H1 (cell line): ENCODE results near the gene SOX4. TPM values are rescaled to one million over a fixed set of nuclear protein-coding genes. Genes with fewer than 3 reads are reported as not detected.

ENCODE experiments used
- CTCF ChIA-PET: fragments of 300-600 bp; sonication (Branson Sonifier 250); formaldehyde crosslinking; loops from one replicate; lab custom pipeline; 2021; ENCODE audit not compliant: partially characterized antibody; lab: Charles Lee
- POLR2A ChIA-PET: fragments of 300-600 bp; sonication (Branson Sonifier 250); formaldehyde crosslinking; loops from one replicate; lab custom pipeline; 2021; ENCODE audit warnings: inconsistent platforms; ENCODE audit not compliant: partially characterized antibody; lab: Charles Lee
- DNase-seq, 2 experiments: peaks; one replicate each; pipeline versions ENCODE4 v3.0.0 to v3.0.0-alpha.2; 2010 to 2022; ENCODE audit warnings: low spot score in 2 of 2, low read depth in 1 of 2, mixed read lengths in 1 of 2
- FAIRE-seq: peaks from 2 replicates; lab custom pipeline; 2011; peaks lifted over from hg19 to GRCh38; lab: Jason Lieb, UNC
- H2AFZ ChIP-seq: 2 replicates; pipeline ENCODE4 v1.8.1; 2012; ENCODE audit warnings: low read length, inconsistent platforms
- H2AK5ac ChIP-seq: 2 replicates; pipeline ENCODE4 v1.6.1; 2013; ENCODE audit warnings: low read depth, low read length
- H2BK120ac ChIP-seq: replicated peaks from 2 replicates; pipeline ENCODE3; 2013; ENCODE audit warnings: low read depth, low read length, inconsistent platforms
- H2BK12ac ChIP-seq: 2 replicates; pipeline ENCODE4 v1.6.1; 2013; ENCODE audit warnings: low read depth, low read length
- H2BK15ac ChIP-seq: 2 replicates; pipeline ENCODE4 v1.6.1; 2013; ENCODE audit warnings: low read length
- H2BK20ac ChIP-seq: 2 replicates; pipeline ENCODE4 v1.6.1; 2013; ENCODE audit warnings: low read length
- H2BK5ac ChIP-seq: 2 replicates; pipeline ENCODE4 v1.6.1; 2013; ENCODE audit warnings: low read depth, low read length
- H3K14ac ChIP-seq: 2 replicates; pipeline ENCODE4 v1.6.1; 2013; ENCODE audit warnings: inconsistent platforms; ENCODE audit not compliant: insufficient read length
- H3K18ac ChIP-seq: 2 replicates; pipeline ENCODE4 v1.6.1; 2013; ENCODE audit warnings: low read length; ENCODE audit errors: extremely low read depth
- H3K23ac ChIP-seq: 2 replicates; pipeline ENCODE4 v1.6.1; 2013; ENCODE audit warnings: inconsistent platforms; ENCODE audit not compliant: insufficient read length
- H3K23me2 ChIP-seq: 2 replicates; pipeline ENCODE4 v1.6.1; 2013; ENCODE audit warnings: low read depth, low read length
- H3K27ac ChIP-seq: 2 replicates; pipeline ENCODE4 v1.6.1; 2011; ENCODE audit warnings: low read depth, low read length, inconsistent platforms
- H3K27me3 ChIP-seq, 4 experiments: replicated peaks in 1 of 4; 1 replicate in 1 of 4; 2 replicates in 3 of 4; pipeline versions ENCODE4 v1.6.1 to v1.8.1; 2011 to 2013; ENCODE audit warnings: low read length in 3 of 4, mild to moderate bottlenecking in 3 of 4, inconsistent platforms in 2 of 4, mixed read lengths in 2 of 4, moderate library complexity in 1 of 4; ENCODE audit not compliant: control insufficient read depth in 3 of 4, insufficient read depth in 3 of 4; ENCODE audit errors: extremely low read depth in 1 of 4
- H3K36me3 ChIP-seq, 4 experiments: 2 replicates each; pipeline versions ENCODE4 v1.6.1 to v1.8.1; 2011 to 2013; ENCODE audit warnings: mild to moderate bottlenecking in 4 of 4, low read length in 3 of 4, moderate library complexity in 2 of 4, control low read depth in 1 of 4, inconsistent platforms in 1 of 4; ENCODE audit not compliant: insufficient read depth in 4 of 4, control insufficient read depth in 2 of 4
- H3K4ac ChIP-seq: replicated peaks from 2 replicates; pipeline ENCODE3; 2013; ENCODE audit warnings: low read length, low read depth, mixed read lengths, inconsistent platforms; ENCODE audit not compliant: insufficient read length
- H3K4me1 ChIP-seq, 4 experiments: replicated peaks in 1 of 4; 1 replicate in 1 of 4; 2 replicates in 3 of 4; pipeline versions ENCODE4 v1.6.1 to v1.8.1; 2011 to 2013; ENCODE audit warnings: low read length in 3 of 4, inconsistent platforms in 2 of 4, mixed read lengths in 1 of 4; ENCODE audit not compliant: insufficient read depth in 4 of 4, control insufficient read depth in 3 of 4
- H3K4me2 ChIP-seq, 2 experiments: 2 replicates each; pipeline versions ENCODE4 v1.6.1 to v1.8.1; 2011 to 2013; ENCODE audit warnings: low read depth in 2 of 2, low read length in 2 of 2, control low read depth in 1 of 2, inconsistent platforms in 1 of 2, mild to moderate bottlenecking in 1 of 2; ENCODE audit not compliant: insufficient read depth in 1 of 2
- H3K4me3 ChIP-seq, 4 experiments: fragments of 200-600, 300-600 bp in 1 of 4; sonication (generic), shearing (Covaris generic), sonication (Bioruptor Twin) in 1 of 4; 2 replicates each; pipeline versions ENCODE4 v1.5.1 to v1.8.1; 2011 to 2016; ENCODE audit warnings: low read length in 4 of 4, low read depth in 3 of 4, control low read depth in 2 of 4, inconsistent platforms in 2 of 4, mild to moderate bottlenecking in 2 of 4, mixed read lengths in 1 of 4, moderate library complexity in 1 of 4; ENCODE audit not compliant: insufficient read depth in 2 of 4; ENCODE audit errors: extremely low read depth in 1 of 4
- H3K56ac ChIP-seq: replicated peaks from 2 replicates; pipeline ENCODE3; 2013; ENCODE audit warnings: low read depth, mild to moderate bottlenecking, mixed read lengths, low read length, inconsistent platforms; ENCODE audit not compliant: insufficient read length
- H3K79me1 ChIP-seq: 2 replicates; pipeline ENCODE4 v1.6.1; 2013; ENCODE audit warnings: low read depth, low read length, control low read depth
- H3K79me2 ChIP-seq, 2 experiments: 2 replicates each; pipeline versions ENCODE4 v1.6.1 to v1.8.1; 2012 to 2013; ENCODE audit warnings: low read length in 2 of 2, mild to moderate bottlenecking in 2 of 2, inconsistent platforms in 1 of 2; ENCODE audit not compliant: insufficient read depth in 2 of 2, control insufficient read depth in 1 of 2
- H3K9ac ChIP-seq, 4 experiments: replicated peaks in 1 of 4; 1 replicate in 1 of 4; 2 replicates in 3 of 4; pipeline versions ENCODE4 v1.6.1 to v1.8.1; 2011 to 2013; ENCODE audit warnings: low read depth in 3 of 4, low read length in 3 of 4, control low read depth in 2 of 4, mild to moderate bottlenecking in 2 of 4, moderate library complexity in 2 of 4, inconsistent platforms in 1 of 4; ENCODE audit errors: extremely low read depth in 1 of 4
- H3K9me3 ChIP-seq, 2 experiments: 2 replicates each; pipeline versions ENCODE4 v1.6.1 to v1.8.1; 2012 to 2013; ENCODE audit warnings: mild to moderate bottlenecking in 2 of 2, moderate library complexity in 2 of 2, control low read depth in 1 of 2, inconsistent platforms in 1 of 2, low read depth in 1 of 2, low read length in 1 of 2, mixed read lengths in 1 of 2; ENCODE audit not compliant: insufficient read depth in 2 of 2
- H4K20me1 ChIP-seq, 2 experiments: replicated peaks in 1 of 2; 2 replicates each; pipeline versions ENCODE3 to v1.8.1; 2011 to 2013; ENCODE audit warnings: inconsistent platforms in 2 of 2, low read length in 2 of 2, mild to moderate bottlenecking in 1 of 2; ENCODE audit not compliant: insufficient read depth in 2 of 2, control insufficient read depth in 1 of 2
- H4K5ac ChIP-seq: 2 replicates; pipeline ENCODE4 v1.6.1; 2013; ENCODE audit warnings: low read length, low read depth, mixed read lengths, inconsistent platforms; ENCODE audit not compliant: insufficient read length
- H4K8ac ChIP-seq: 2 replicates; pipeline ENCODE4 v1.8.0; 2013; ENCODE audit warnings: mild to moderate bottlenecking, moderate library complexity, low read length, inconsistent platforms; ENCODE audit not compliant: insufficient read depth; ENCODE audit errors: extremely low read depth
- H4K91ac ChIP-seq: replicated peaks from 2 replicates; pipeline ENCODE3; 2013; ENCODE audit warnings: low read length, mixed read lengths, inconsistent platforms; ENCODE audit not compliant: insufficient read length
- ATF2 ChIP-seq: IDR thresholded peaks from 2 replicates; pipeline ENCODE4 v1.6.1; 2012; ENCODE audit warnings: low read length, inconsistent platforms
- CEBPB ChIP-seq: IDR thresholded peaks from 2 replicates; pipeline ENCODE4 v1.6.1; 2012; ENCODE audit warnings: low read depth, low read length
- EP300 ChIP-seq, 2 experiments: IDR thresholded peaks; 1 replicate in 1 of 2; 2 replicates in 1 of 2; pipeline ENCODE4 v1.6.1; 2011 to 2012; ENCODE audit warnings: low read depth in 2 of 2, low read length in 2 of 2, mild to moderate bottlenecking in 2 of 2, borderline replicate concordance in 1 of 2, inconsistent platforms in 1 of 2, moderate library complexity in 1 of 2
- GABPA ChIP-seq: IDR thresholded peaks from 2 replicates; pipeline ENCODE4 v1.6.1; 2011; ENCODE audit warnings: mild to moderate bottlenecking, low read length, moderate library complexity, borderline replicate concordance; ENCODE audit not compliant: insufficient read depth
- HDAC2 ChIP-seq, 2 experiments: fragments of 300-600 bp in 1 of 2; sonication (generic) in 1 of 2; IDR thresholded peaks; 2 replicates each; pipeline ENCODE4 v1.6.1; 2011 to 2012; ENCODE audit warnings: low read depth in 2 of 2, low read length in 2 of 2, mild to moderate bottlenecking in 2 of 2, moderate library complexity in 2 of 2, borderline replicate concordance in 1 of 2, inconsistent platforms in 1 of 2
- PHF8 ChIP-seq: fragments of 200-600 bp; sonication (generic); conservative IDR thresholded peaks from 2 replicates; pipeline ENCODE4 v1.7.1; 2012; ENCODE audit warnings: low read depth, mild to moderate bottlenecking, inconsistent platforms, low read length, moderate library complexity
- POLR2AphosphoS5 ChIP-seq: IDR thresholded peaks from 2 replicates; pipeline ENCODE4 v1.6.1; 2011; ENCODE audit warnings: low read depth, low read length
- POU5F1 ChIP-seq: IDR thresholded peaks from 2 replicates; pipeline ENCODE4 v1.6.1; 2011; ENCODE audit warnings: low read depth, mild to moderate bottlenecking, low read length, moderate library complexity
- RBBP5 ChIP-seq: IDR thresholded peaks from 2 replicates; pipeline ENCODE4 v1.7.1; 2012; ENCODE audit warnings: low read depth, mild to moderate bottlenecking, inconsistent platforms, low read length, moderate library complexity, borderline replicate concordance
- SP2 ChIP-seq: IDR thresholded peaks from 2 replicates; pipeline ENCODE4 v1.6.1; 2012; ENCODE audit warnings: mild to moderate bottlenecking, low read length, inconsistent platforms
- SUZ12 ChIP-seq: fragments of 200-600 bp; sonication (generic); IDR thresholded peaks from 2 replicates; pipeline ENCODE4 v1.6.1; 2012; ENCODE audit warnings: mild to moderate bottlenecking, inconsistent platforms, low read length, moderate library complexity, mixed read lengths
- YY1 ChIP-seq: IDR thresholded peaks from 2 replicates; pipeline ENCODE4 v1.6.1; 2011; ENCODE audit warnings: low read depth, mild to moderate bottlenecking, low read length
- WGBS, 2 experiments: shearing (Covaris generic) in 1 of 2; methylation state at CpG; one replicate each; pipeline versions ENCODE4 v1.1.6 to v1.1.7; 2013 to 2015; ENCODE audit warnings: low lambda C conversion rate in 2 of 2, mixed read lengths in 2 of 2, inconsistent platforms in 1 of 2, low coverage in 1 of 2, missing lambda C conversion rate in 1 of 2; ENCODE audit not compliant: insufficient replicate concordance in 2 of 2, insufficient coverage in 1 of 2, insufficient read length in 1 of 2; ENCODE audit errors: extremely low coverage in 1 of 2, missing lambda C conversion rate in 1 of 2; 5-methylcytosine and 5-hydroxymethylcytosine counted together
- polyA plus RNA-seq, 7 experiments: library from polyadenylated mRNA; depleted of rRNA in 3 of 7; stranded (reverse) in 5 of 7; unstranded in 2 of 7; fragments of >200 nt in 5 of 7; fragments of 200-250 nt in 2 of 7; gene quantifications; 1 replicate in 5 of 7; 2 replicates in 1 of 7; 4 replicates in 1 of 7; pipeline versions ENCODE4 v1.2.1 to v1.2.3, GENCODE V29; 2011 to 2013; ENCODE audit warnings: missing spikeins in 2 of 7, mixed read lengths in 2 of 7
- total RNA-seq: library from RNA; stranded (reverse); fragmentation: NEBNext Ultra II Directional; extraction: Animal tissue kit (Norgen Biotek cat#: 25700); gene quantifications from 2 replicates; pipeline ENCODE4 v1.2.1, GENCODE V29; 2021

Gene SOX4
- total and polyA plus RNA-seq, 2 of the 8 experiments (the other 6 are each of a cell fraction or from before 2014, with no cell fraction given): 14.1 to 169 TPM

GRCh38 chr6:21609881-21610329 is 16.4 kb downstream of the SOX4 start:
- DNase-seq: peak in 1 of 2 experiments; percentile 60
- FAIRE-seq: no peak
- H4K5ac ChIP-seq: no peak overlapping the region
- H3K14ac ChIP-seq: no peak overlapping the region
- H3K23ac ChIP-seq: no peak overlapping the region
- no peak overlapping the region for H2BK20ac ChIP-seq
- no peak overlapping the region for H3K4ac ChIP-seq
- no peaks in the 10 kb centered on the region for H4K20me1 ChIP-seq
- no peaks in the 10 kb centered on the region for H3K27me3 ChIP-seq
- H2AK5ac ChIP-seq: no peak overlapping the region
- H3K18ac ChIP-seq: no peak overlapping the region
- H4K8ac ChIP-seq: no peak overlapping the region
- H3K9me3 ChIP-seq: no peaks in the 10 kb centered on the region; a peak in 1 of 4 replicates
- H2BK12ac ChIP-seq: no peak overlapping the region
- no peak overlapping the region for H2AFZ ChIP-seq
- ChIA-PET POLR2A (interaction anchor here (1.0 to 4.2 kb wide), 7 partner anchors 9 to 57 kb away, joined by 3 to 39 read pairs (median 6); partner anchors contain the start of gene SOX4), CTCF (interaction anchor here (1.3 to 1.4 kb wide), 2 partner anchors 8 to 16 kb away, joined by 4 to 6 read pairs; partner anchors contain the start of gene SOX4)
- no peaks in the 10 kb centered on the region for H3K79me2 ChIP-seq
- no peak overlapping the region for H3K4me2 ChIP-seq
- no peaks in the 10 kb centered on the region for H3K23me2 ChIP-seq
- no peaks in the 10 kb centered on the region for H3K79me1 ChIP-seq
- H3K36me3 ChIP-seq: no peaks in the 10 kb centered on the region
- no peak overlapping the region for H3K27ac ChIP-seq
- H3K4me3 ChIP-seq: no peak overlapping the region
- H2BK120ac ChIP-seq: no peak overlapping the region
- 96% methylated on average over 27 of the region's 28 CpGs; no CpG with 5 or more reads in 1 of the 2 experiments for WGBS, 2 experiments
- no peak overlapping the region for H4K91ac ChIP-seq
- H3K56ac ChIP-seq: no peak overlapping the region
- H3K4me1 ChIP-seq: 0 out of 7 replicates have a peak, but pooled peaks cover 0 to 1% (median 0%) of the 10 kb centered on the region in 4 experiments
- no peak overlapping the region for H3K9ac ChIP-seq
- no peak overlapping the region for H2BK15ac ChIP-seq
- H2BK5ac ChIP-seq: no peak overlapping the region
- TF ChIP-seq SP2 (no peak), GABPA (no peak), ATF2 (no peak), CEBPB (no peak), POU5F1 (no peak), YY1 (no peak), PHF8 (no peak), HDAC2 (IDR thresholded peaks at IDR 0.05; ENCODE audit: borderline replicate concordance in 1 of 2, low read depth in 2 of 2, low read length in 2 of 2) (no peak), RBBP5 (no peak), POLR2AphosphoS5 (no peak), EP300 (IDR thresholded peaks at IDR 0.05; ENCODE audit: borderline replicate concordance in 1 of 2, low read depth in 2 of 2, low read length in 2 of 2) (no peak), SUZ12 (no peak)
